Thyroid gland (tissue), 4 donors: Measurements from ENCODE around the gene COL21A1. TPM values are rescaled to one million over a fixed set of nuclear protein-coding genes. Genes with fewer than 3 reads are reported as not detected.

Source experiments
- DNase-seq, 2 donors: peaks; one replicate each; pipeline ENCODE4 v3.0.0-alpha.2; 2019
- H3K27ac ChIP-seq, 3 donors: fragments of 200-600 bp; sonication (generic); 1 replicate in 2 of 3; 2 replicates in 1 of 3; pipeline ENCODE4 v1.5.1; 2016 to 2019; ENCODE audit warnings: mild to moderate bottlenecking in 1 of 3, moderate library complexity in 1 of 3
- H3K27me3 ChIP-seq: fragments of 200-600 bp; sonication (generic); one replicate; pipeline ENCODE4 v1.5.1; 2019
- H3K36me3 ChIP-seq, 2 donors: fragments of 200-600 bp; sonication (generic); one replicate each; pipeline ENCODE4 v1.5.1; 2016 to 2019
- H3K4me1 ChIP-seq, 2 donors: fragments of 200-600 bp; sonication (generic); one replicate each; pipeline ENCODE4 v1.5.1; 2017 to 2019
- H3K4me3 ChIP-seq, 3 donors: fragments of 200-600 bp; sonication (generic); replicated peaks in 1 of 3; 1 replicate in 2 of 3; 2 replicates in 1 of 3; pipeline ENCODE4 v1.5.1; 2016; ENCODE audit warnings: mild to moderate bottlenecking in 1 of 3
- H3K9me3 ChIP-seq: fragments of 200-600 bp; sonication (generic); one replicate; pipeline ENCODE4 v1.5.1; 2017
- POLR2A ChIP-seq, 2 donors: fragments of 450-650 bp; IDR thresholded peaks; one replicate each; pipeline ENCODE4 v1.6.1; 2017; ENCODE audit warnings: antibody characterized with exemption in 2 of 2, mild to moderate bottlenecking in 2 of 2, moderate library complexity in 1 of 2
- WGBS, 2 donors: methylation state at CpG; one replicate each; pipeline ENCODE4 v1.1.5; 2017; 5-methylcytosine and 5-hydroxymethylcytosine counted together
- intact Hi-C: fragments of 100-400 bp; cut with DNase I; formaldehyde crosslinking; loops from one replicate; pipeline ENCODE4 v1.15.1; 2023
- total RNA-seq, 4 donors: library from RNA; depleted of rRNA; stranded (reverse); fragments of >200 nt; gene quantifications; one replicate each; pipeline ENCODE4 v1.2.3, GENCODE V29; 2016
- TF ChIP-seq, protein P1 (sequence below), 6 experiments: fragments of 200-600 bp in 3 of 6; fragments of 450-650 bp in 3 of 6; sonication (generic) in 3 of 6; IDR thresholded peaks; one replicate each; pipeline ENCODE4 v1.5.1; 2016 to 2019; ENCODE audit warnings: antibody characterized with exemption in 6 of 6, mild to moderate bottlenecking in 2 of 6, inconsistent platforms in 1 of 6, moderate library complexity in 1 of 6

Gene COL21A1
- total RNA-seq, 4 donors from 2014 or later = 1.6 to 8.8 (median 3.0) TPM

- H3K27ac ChIP-seq = peak overlapping the region in 1 of 3 donors; percentile 27
- H3K4me1 ChIP-seq = peaks cover 16 to 25% of the 10 kb centered on the region in 2 donors
- no peak for DNase-seq
- no peaks in the 10 kb centered on the region for H3K27me3 ChIP-seq
- WGBS, 2 donors = 21 to 52% methylated on average over 2 of the region's 2 CpGs
- H3K36me3 ChIP-seq = no peaks in the 10 kb centered on the region
- no peak overlapping the region for H3K4me3 ChIP-seq
- H3K9me3 ChIP-seq = no peaks in the 10 kb centered on the region
- intact Hi-C loops = no loop called here
- TF ChIP-seq, protein P1, sequence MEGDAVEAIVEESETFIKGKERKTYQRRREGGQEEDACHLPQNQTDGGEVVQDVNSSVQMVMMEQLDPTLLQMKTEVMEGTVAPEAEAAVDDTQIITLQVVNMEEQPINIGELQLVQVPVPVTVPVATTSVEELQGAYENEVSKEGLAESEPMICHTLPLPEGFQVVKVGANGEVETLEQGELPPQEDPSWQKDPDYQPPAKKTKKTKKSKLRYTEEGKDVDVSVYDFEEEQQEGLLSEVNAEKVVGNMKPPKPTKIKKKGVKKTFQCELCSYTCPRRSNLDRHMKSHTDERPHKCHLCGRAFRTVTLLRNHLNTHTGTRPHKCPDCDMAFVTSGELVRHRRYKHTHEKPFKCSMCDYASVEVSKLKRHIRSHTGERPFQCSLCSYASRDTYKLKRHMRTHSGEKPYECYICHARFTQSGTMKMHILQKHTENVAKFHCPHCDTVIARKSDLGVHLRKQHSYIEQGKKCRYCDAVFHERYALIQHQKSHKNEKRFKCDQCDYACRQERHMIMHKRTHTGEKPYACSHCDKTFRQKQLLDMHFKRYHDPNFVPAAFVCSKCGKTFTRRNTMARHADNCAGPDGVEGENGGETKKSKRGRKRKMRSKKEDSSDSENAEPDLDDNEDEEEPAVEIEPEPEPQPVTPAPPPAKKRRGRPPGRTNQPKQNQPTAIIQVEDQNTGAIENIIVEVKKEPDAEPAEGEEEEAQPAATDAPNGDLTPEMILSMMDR (IDR thresholded peaks at IDR 0.05) = no peak
- no peak for TF ChIP-seq POLR2A (IDR thresholded peaks at IDR 0.05)
Measured at GRCh38 chr6:56245903-56246351, 1.5 kb downstream of the COL21A1 start.

DNA sequence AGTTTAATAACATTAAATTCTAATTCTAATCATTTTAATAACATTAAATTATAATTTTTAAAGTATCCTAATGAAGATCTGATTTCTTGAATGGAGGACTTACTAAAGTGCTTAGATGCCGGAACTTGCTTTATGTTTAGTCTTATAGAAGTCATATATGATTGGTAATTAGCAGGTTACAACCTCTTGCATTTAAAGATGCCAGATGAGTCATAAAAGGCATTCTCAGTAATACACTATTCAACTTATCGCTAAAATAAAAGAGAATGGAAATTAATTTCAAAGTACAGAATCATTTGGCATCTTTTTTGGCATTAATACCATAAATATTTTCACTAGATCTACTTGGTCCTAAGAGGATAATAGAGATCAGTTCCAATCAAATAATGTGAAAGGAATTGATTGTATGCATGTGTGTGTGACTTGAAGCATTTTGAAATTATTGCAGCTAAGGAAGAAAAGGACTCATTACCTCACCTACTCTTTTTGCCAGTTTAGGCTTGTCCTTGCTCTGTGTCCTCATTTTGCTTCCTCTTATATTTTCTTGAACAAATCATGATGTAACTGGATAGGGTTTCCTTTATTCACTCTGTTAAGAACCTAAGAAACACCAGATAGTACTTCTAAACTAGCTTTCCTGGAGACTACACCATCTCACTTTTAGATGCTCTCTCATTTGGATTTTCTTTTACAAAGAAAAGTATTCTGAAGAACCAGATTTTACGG is 2.7 kb downstream of the COL21A1 start:
- H3K27ac ChIP-seq = no peak overlapping the region

DNA sequence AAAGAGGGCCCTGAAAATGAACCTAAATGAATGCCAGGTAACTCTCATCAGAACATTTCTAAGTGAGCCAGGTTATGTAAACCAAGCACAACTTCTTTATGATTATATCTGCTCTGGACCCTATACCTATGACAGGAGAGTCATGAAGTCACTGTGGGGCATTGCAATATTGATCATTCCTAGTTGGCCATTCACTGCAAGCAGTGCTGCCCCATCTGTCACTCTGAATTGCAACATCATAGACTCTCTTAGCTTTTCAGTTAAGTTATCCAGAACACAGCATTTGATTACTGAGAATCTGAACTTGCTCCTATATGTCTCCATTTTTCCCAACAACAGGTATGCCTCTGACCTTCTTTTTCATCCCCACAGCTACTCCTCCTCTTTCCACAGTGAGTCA is 3.3 kb downstream of the COL21A1 start:
- Histone ChIP-seq H3K27ac (no peak overlapping the region), H3K4me3 (no peak overlapping the region), H3K9me3 (no peaks in the 10 kb centered on the region), H3K36me3 (no peaks in the 10 kb centered on the region), H3K27me3 (no peaks in the 10 kb centered on the region), H3K4me1 (peaks cover 16 to 25% of the 10 kb centered on the region in 2 donors)
- TF ChIP-seq, protein P1 (IDR thresholded peaks at IDR 0.05) = no peak
- TF ChIP-seq POLR2A (IDR thresholded peaks at IDR 0.05) = no peak
- intact Hi-C loops = no loop called here
- DNase-seq = no peak

More for the DNA sequence above, 2.7 kb downstream of the COL21A1 start:
- WGBS, 2 donors = 95% methylated on average over 3 of the region's 3 CpGs
- H3K36me3 ChIP-seq = no peaks in the 10 kb centered on the region
- TF ChIP-seq, protein P1 (IDR thresholded peaks at IDR 0.05) = no peak
- TF ChIP-seq POLR2A (IDR thresholded peaks at IDR 0.05) = no peak
- no peak for DNase-seq
- H3K4me3 ChIP-seq = no peak overlapping the region
- H3K4me1 ChIP-seq = peaks cover 16 to 25% of the 10 kb centered on the region in 2 donors
- no peaks in the 10 kb centered on the region for H3K27me3 ChIP-seq
- H3K9me3 ChIP-seq = no peaks in the 10 kb centered on the region
- intact Hi-C loops = no loop called here

- 73 to 83% methylated on average over 2 of the region's 2 CpGs for WGBS, 2 donors
- intact Hi-C loops = no loop called here
- H3K9me3 ChIP-seq = no peaks in the 10 kb centered on the region
- peaks cover 16 to 25% of the 10 kb centered on the region in 2 donors for H3K4me1 ChIP-seq
- TF ChIP-seq POLR2A (IDR thresholded peaks at IDR 0.05) = no peak
- TF ChIP-seq, protein P1 (IDR thresholded peaks at IDR 0.05) = no peak
- no peak overlapping the region for H3K4me3 ChIP-seq
- no peak overlapping the region for H3K27ac ChIP-seq
- no peak for DNase-seq
- H3K27me3 ChIP-seq = no peaks in the 10 kb centered on the region
- no peaks in the 10 kb centered on the region for H3K36me3 ChIP-seq
Measured at GRCh38 chr6:56243518-56244070, 3.8 kb downstream of the COL21A1 start.

GRCh38 chr6:56242346-56242745 is 5.0 kb downstream of the COL21A1 start:
- peaks cover 16 to 21% of the 10 kb centered on the region in 2 donors for H3K4me1 ChIP-seq
- no peaks in the 10 kb centered on the region for H3K27me3 ChIP-seq
- intact Hi-C loops = no loop called here
- no peaks in the 10 kb centered on the region for H3K9me3 ChIP-seq
- H3K27ac ChIP-seq = peak overlapping the region in 1 of 3 donors; percentile 3
- no peaks in the 10 kb centered on the region for H3K36me3 ChIP-seq
- H3K4me3 ChIP-seq = no peak overlapping the region
- no peak for TF ChIP-seq POLR2A (IDR thresholded peaks at IDR 0.05)
- TF ChIP-seq, protein P1 (IDR thresholded peaks at IDR 0.05) = no peak
- 24 to 30% methylated on average over 2 of the region's 2 CpGs for WGBS, 2 donors
- DNase-seq = peak; percentile 6 to 7
